ENCODE measurements around the gene RFNG. TPM values are rescaled to one million over a fixed set of nuclear protein-coding genes. Genes with fewer than 3 reads are reported as not detected.
"Not testable (repeated sequence)": the region's sequence is repeated elsewhere in the genome, so short reads cannot be mapped to it uniquely, and the experiment has no call there.

RFNG gene
- polyA plus RNA-seq, 1 experiment: 23.7 TPM

GRCh38 chr17:82043507-82043906 is 8.1 kb downstream of the RFNG start:
- Histone ChIP-seq H3K4me3 (ENCODE audit: low read depth, low read length) (no peak overlapping the region), H3K27me3 (ENCODE audit: control insufficient read depth, insufficient read depth, low read length) (no peaks in the 10 kb centered on the region), H3K36me3 (ENCODE audit: control insufficient read depth, insufficient read depth, low read length) (peaks cover 8% of the 10 kb centered on the region)
- no peak for TF ChIP-seq CTCF (IDR thresholded peaks at IDR 0.05; ENCODE audit: insufficient read depth, low read depth, low read length)
- POLR2A ChIA-PET: no interaction called here
- CTCF ChIA-PET: interaction anchor here (1.2 kb wide), 1 partner anchor 23 kb away, joined by 3 read pairs; no protein-coding TSS in a partner anchor
- no peak for DNase-seq (ENCODE audit: low read depth)

DNA sequence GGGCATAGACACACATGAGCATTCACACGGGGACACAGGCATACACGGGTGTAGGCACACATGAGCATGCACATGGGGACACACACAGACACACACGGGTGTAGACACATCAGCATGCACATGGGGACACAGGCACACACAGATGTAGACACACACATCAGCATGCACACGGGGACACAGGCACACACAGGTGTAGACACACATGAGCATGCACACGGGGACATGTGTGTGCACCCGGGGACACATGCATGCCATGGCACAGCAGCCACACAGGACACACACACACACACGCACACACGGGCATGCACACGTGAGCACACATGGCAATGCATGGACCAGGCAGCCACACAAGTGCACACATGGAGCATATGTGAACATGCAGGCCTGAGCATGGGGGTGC is 9.0 kb downstream of the RFNG start:
- Histone ChIP-seq H3K36me3 (ENCODE audit: control insufficient read depth, insufficient read depth, low read length) (peaks cover 1% of the 10 kb centered on the region), H3K27me3 (ENCODE audit: control insufficient read depth, insufficient read depth, low read length) (no peaks in the 10 kb centered on the region), H3K4me3 (ENCODE audit: low read depth, low read length) (no peak overlapping the region)
- CTCF ChIA-PET: interaction anchor here (1.2 kb wide), 1 partner anchor 22 kb away, joined by 3 read pairs; no protein-coding TSS in a partner anchor
- POLR2A ChIA-PET: no interaction called here
- DNase-seq (ENCODE audit: low read depth): no peak
- no peak for TF ChIP-seq CTCF (IDR thresholded peaks at IDR 0.05; ENCODE audit: insufficient read depth, low read depth, low read length)

DNA sequence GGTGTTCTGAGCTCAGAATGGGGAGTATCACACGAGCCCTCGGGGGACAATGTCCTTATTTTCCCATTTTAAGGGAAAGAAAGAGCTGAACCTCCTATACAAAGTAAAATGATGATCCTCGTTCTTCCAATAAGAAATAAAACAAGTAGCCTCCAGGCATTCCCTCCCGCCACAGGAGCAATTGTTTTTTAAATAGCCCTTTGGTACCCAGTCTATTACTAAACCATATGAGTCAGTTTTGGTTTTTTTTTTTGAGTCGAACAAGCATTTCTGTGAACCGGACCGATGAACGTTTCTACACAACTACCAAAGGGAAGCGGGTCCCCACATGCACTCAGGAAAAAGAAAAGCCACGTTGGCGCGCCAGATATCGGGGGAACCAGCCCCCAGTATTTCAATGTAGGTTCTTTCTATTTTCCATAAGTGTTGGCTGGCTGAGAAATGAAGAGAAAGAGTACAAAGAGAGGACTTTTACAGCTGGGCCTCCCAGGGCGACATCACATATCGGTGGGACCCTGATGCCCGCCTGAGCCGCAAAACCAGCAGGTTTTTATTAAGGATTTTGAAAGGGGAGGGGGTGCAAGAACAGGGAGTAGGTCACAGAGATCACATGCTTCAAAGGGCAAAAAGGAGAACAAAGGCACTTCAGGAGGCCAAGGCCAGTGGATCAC is 10.3 kb downstream of the RFNG start:
- POLR2A ChIA-PET: no interaction called here
- CTCF ChIA-PET: interaction anchor here (1.5 kb wide), 1 partner anchor 11 kb away, joined by 6 read pairs; no protein-coding TSS in a partner anchor
- TF ChIP-seq CTCF (IDR thresholded peaks at IDR 0.05; ENCODE audit: insufficient read depth, low read depth, low read length): no peak
- no peaks in the 10 kb centered on the region for H3K27me3 ChIP-seq (ENCODE audit: control insufficient read depth, insufficient read depth, low read length)
- H3K36me3 ChIP-seq (ENCODE audit: control insufficient read depth, insufficient read depth, low read length): no peaks in the 10 kb centered on the region
- H3K4me3 ChIP-seq (ENCODE audit: low read depth, low read length): no peak overlapping the region
- DNase-seq (ENCODE audit: low read depth): no peak

DNA sequence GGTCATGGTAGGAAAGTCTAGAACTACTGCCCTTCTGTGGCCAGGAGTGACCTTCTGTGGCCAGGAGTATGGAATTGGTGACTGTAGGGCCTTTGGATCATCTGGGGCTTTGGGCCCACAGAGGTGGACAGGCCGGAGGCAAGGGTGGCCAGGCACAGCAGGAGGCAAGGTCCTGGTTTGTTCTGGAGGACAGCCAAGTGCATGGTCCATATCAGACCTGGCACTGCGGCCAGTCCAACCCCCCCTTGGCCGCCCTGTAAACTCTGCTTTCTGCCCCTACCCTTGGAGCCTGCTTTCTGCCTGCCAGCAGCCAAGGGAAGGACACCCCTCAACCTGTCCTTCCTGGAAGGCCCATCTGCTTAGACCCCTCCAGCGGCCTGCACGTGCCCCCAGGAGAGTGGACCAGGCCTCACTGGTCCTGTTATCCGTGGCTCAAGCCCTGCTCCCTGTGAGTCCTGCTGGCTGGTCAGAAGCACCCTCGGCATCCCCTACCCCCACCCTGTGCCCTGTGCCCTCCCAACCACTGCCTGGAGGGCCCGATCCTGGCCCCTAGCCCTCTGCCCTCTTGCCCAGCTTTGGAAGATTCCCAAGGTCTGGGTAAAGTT is 11.8 kb downstream of the RFNG start:
- H3K36me3 ChIP-seq (ENCODE audit: control insufficient read depth, insufficient read depth, low read length): no peaks in the 10 kb centered on the region
- no peak overlapping the region for H3K4me3 ChIP-seq (ENCODE audit: low read depth, low read length)
- ChIA-PET POLR2A (no interaction called here), CTCF (interaction anchor here (0.6 to 5.0 kb wide), 4 partner anchors 9 to 59 kb away, joined by 3 to 23 read pairs (median 7); no protein-coding TSS in a partner anchor)
- no peaks in the 10 kb centered on the region for H3K27me3 ChIP-seq (ENCODE audit: control insufficient read depth, insufficient read depth, low read length)
- no peak for DNase-seq (ENCODE audit: low read depth)
- TF ChIP-seq CTCF (IDR thresholded peaks at IDR 0.05; ENCODE audit: insufficient read depth, low read depth, low read length): no peak

DNA sequence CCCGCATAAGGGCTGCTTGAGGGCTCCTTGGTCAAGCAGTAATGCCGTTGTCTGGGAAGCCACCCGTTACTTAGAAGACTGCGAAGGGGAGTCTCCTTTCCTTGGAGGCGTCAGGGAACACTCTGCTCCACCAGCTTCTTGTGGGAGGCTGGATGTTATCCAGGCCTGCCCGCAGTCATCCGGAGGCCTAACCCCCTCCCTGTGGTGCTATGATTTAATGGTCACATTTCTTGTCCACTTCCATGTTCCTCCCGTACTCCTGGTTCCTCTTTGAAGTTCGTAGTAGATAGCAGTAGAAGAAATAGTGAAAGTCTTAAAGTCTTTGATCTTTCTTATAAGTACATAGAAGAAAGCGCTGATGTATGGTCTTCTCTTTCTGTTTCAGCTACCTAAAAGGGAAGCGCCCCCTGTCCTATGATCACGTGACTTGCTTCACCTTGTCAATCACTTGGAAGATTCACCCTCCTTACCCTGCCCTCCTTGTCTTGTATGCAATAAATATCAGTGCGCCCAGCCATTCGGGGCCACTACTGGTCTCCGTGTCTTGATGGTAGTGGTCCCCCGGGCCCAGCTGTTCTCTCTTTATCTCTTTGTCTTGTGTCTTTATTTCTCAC is 12.7 kb downstream of the RFNG start:
- POLR2A ChIA-PET; H3K36me3 ChIP-seq (ENCODE audit: control insufficient read depth, insufficient read depth, low read length); H3K4me3 ChIP-seq (ENCODE audit: low read depth, low read length); DNase-seq (ENCODE audit: low read depth); H3K27me3 ChIP-seq (ENCODE audit: control insufficient read depth, insufficient read depth, low read length): not testable (repeated sequence)
- CTCF ChIA-PET: interaction anchor here (1.6 to 5.0 kb wide), 4 partner anchors 9 to 115 kb away, joined by 8 to 23 read pairs (median 12); partner anchors contain the start of gene NOTUM

Measured in BJ (cell line).